Muscle layer of colon (tissue), 2 donors: Measurements from ENCODE around the gene ZNRF4.
"Not testable (repeated sequence)": the region's sequence is repeated elsewhere in the genome, so short reads cannot be mapped to it uniquely, and the experiment has no call there.

Source experiments
- H3K27ac ChIP-seq: one replicate; pipeline ENCODE4 v1.7.0; 2013; ENCODE audit warnings: low read depth, mild to moderate bottlenecking, low read length, moderate library complexity
- H3K27me3 ChIP-seq, 2 donors: one replicate each; pipeline ENCODE4 v1.7.0; 2013; ENCODE audit warnings: low read length in 2 of 2, mild to moderate bottlenecking in 2 of 2; ENCODE audit not compliant: insufficient read depth in 2 of 2, control insufficient read depth in 1 of 2
- H3K36me3 ChIP-seq: one replicate; pipeline ENCODE4 v1.7.0; 2013; ENCODE audit warnings: mild to moderate bottlenecking, low read length; ENCODE audit not compliant: insufficient read depth
- H3K4me1 ChIP-seq: one replicate; pipeline ENCODE4 v1.7.0; 2013; ENCODE audit warnings: mild to moderate bottlenecking, low read length; ENCODE audit not compliant: insufficient read depth
- H3K4me3 ChIP-seq, 2 donors: one replicate each; pipeline ENCODE4 v1.7.0; 2013; ENCODE audit warnings: low read length in 2 of 2, low read depth in 1 of 2, mild to moderate bottlenecking in 1 of 2, moderate library complexity in 1 of 2
- H3K9ac ChIP-seq: one replicate; pipeline ENCODE4 v1.7.0; 2013; ENCODE audit warnings: low read length
- H3K9me3 ChIP-seq: one replicate; pipeline ENCODE4 v1.7.0; 2013; ENCODE audit warnings: mild to moderate bottlenecking, low read length
- donor health status: abdominal sarcoma.
- donor health status: Adenocarcinoma of cecum.

ZNRF4 gene

DNA sequence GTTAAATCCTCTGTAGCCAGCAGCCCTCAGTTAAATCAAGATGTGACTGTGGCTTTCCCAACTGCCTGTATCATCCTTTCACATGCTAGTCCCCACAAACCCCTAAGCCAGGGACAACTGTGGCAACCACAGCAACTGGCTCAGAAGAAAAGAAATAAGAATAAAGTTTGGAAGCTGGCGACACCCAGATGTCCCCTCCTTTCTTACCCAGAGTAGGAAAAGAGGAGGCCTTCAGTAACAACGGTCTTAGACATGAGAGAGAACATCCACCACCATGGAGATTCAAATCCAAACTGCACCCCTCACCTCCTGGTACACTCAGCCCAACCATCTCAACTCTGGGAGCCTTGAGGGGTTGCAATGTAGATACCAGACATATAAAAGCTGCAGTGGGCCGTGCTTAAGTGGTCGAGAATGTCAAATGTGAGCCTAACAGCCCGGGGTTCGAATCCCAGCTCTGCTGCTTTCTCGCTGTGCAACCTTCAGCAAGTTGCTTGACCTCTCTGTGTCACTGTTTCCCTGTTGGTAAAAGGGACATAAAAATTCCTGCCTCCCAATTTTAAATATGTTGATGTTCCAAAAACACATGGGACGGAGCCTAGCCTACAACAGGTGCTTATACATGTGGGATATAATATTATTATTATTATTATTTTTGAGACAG lies 23.8 kb downstream of the ZNRF4 start:
- peaks cover 10% of the 10 kb centered on the region for H3K9me3 ChIP-seq
- no peak overlapping the region for H3K27ac ChIP-seq
- H3K36me3 ChIP-seq: no peaks in the 10 kb centered on the region
- H3K4me1 ChIP-seq: no peaks in the 10 kb centered on the region
- H3K27me3 ChIP-seq: peaks cover 0 to 17% of the 10 kb centered on the region in 2 donors
- H3K4me3 ChIP-seq: no peak overlapping the region
- H3K9ac ChIP-seq: no peak overlapping the region

DNA sequence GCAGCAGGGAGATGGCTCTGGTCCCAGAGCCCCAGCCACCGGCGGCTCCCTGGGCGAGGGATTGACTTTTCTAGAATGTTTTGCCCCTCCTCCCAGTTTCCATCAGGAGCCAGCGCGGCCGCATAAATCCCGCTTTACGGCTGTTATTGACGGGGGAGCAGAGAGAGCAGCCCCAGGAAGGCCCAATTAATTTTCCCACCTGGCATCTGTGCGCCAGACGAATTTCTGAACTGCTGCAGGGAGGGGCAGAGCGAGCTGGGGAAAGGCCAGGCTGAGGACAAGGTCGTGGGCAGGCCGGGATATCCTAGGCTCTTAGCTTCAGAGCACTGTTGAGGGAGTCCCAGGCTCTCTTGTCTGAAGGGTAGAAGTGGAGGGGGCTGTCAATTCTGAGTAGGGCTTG lies 24.7 kb downstream of the ZNRF4 start:
- peaks cover 0 to 17% of the 10 kb centered on the region in 2 donors for H3K27me3 ChIP-seq
- H3K4me1 ChIP-seq: no peaks in the 10 kb centered on the region
- H3K4me3 ChIP-seq: no peak overlapping the region
- no peak overlapping the region for H3K27ac ChIP-seq
- no peaks in the 10 kb centered on the region for H3K36me3 ChIP-seq
- peaks cover 10% of the 10 kb centered on the region for H3K9me3 ChIP-seq
- H3K9ac ChIP-seq: no peak overlapping the region

- no peak overlapping the region for H3K27ac ChIP-seq
- H3K4me3 ChIP-seq: no peak overlapping the region
- peaks cover 0 to 17% of the 10 kb centered on the region in 2 donors for H3K27me3 ChIP-seq
- peaks cover 10% of the 10 kb centered on the region for H3K9me3 ChIP-seq
- no peaks in the 10 kb centered on the region for H3K36me3 ChIP-seq
- H3K4me1 ChIP-seq: no peaks in the 10 kb centered on the region
- no peak overlapping the region for H3K9ac ChIP-seq
Measured at GRCh38 chr19:5480427-5480836, 25.2 kb downstream of the ZNRF4 start.

DNA sequence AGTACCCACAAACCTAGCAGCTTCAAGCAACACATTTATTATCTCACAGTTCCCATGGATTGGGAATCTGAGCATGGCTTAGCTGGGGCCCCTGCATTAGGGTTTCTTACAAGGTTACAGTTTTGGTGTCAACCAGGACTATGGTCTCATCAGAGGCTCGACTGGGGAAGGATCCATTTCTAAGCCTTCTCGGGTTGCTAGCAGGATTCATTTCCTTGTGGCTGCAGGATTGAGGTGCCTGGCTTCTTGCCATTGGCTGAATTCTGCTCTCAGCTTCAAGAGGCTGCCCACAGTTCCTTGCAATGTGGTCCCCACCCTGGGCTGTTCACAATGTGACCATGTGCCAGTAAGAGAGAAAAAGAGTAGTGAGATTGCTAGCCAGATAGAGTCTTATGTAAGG lies 26.7 kb downstream of the ZNRF4 start:
- H3K27me3 ChIP-seq: peaks cover 0 to 17% of the 10 kb centered on the region in 2 donors
- no peaks in the 10 kb centered on the region for H3K4me1 ChIP-seq
- H3K27ac ChIP-seq: no peak overlapping the region
- H3K4me3 ChIP-seq: no peak overlapping the region
- no peaks in the 10 kb centered on the region for H3K36me3 ChIP-seq
- no peak overlapping the region for H3K9ac ChIP-seq
- peaks cover 10% of the 10 kb centered on the region for H3K9me3 ChIP-seq

DNA sequence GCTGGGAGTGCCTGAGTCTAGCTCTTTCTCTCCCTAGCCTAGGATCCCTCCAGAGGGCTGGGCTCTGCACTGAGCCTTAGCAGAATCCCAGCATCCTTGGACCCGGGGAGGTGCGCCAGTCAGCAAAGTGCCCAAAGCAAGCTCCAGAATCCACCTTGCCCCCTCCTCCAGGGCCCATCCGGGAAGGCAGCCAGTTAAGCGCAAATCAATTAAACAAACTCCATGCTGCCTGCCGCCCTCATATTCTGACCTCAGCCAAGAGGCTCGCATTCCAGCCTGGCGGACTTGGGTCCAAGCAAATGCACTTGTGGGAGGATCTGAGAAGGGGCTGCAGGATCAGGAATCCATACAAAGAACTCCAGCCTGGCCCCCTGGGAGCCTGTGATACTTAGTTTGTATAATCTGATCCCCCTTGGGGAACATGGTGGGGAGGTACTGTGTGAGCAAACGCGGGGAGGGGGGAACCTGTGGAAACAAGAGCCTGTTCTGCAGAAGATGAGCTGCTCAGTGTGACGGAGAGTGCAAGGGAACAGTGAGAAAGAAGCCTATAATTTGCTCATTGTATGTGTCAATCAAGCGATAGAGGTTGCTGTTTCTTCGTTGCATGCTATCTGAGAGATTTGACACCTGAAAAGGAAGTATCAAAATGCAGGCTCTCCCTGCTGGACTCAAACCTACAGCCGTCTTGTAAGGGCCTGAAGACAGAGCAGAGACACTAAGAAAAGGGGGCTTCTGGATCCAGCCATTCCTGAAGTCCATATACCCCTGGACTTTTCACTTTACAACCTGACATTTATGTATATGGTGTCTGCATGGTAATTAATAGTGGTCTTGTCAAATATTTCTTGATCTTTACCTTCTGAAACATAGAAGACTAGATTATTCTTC lies 29.4 kb downstream of the ZNRF4 start:
- Histone ChIP-seq H3K4me3 (no peak overlapping the region), H3K27ac (no peak overlapping the region), H3K4me1 (no peaks in the 10 kb centered on the region), H3K9me3 (peaks cover 10% of the 10 kb centered on the region), H3K9ac (no peak overlapping the region), H3K27me3 (no peaks in the 10 kb centered on the region), H3K36me3 (no peaks in the 10 kb centered on the region)

DNA sequence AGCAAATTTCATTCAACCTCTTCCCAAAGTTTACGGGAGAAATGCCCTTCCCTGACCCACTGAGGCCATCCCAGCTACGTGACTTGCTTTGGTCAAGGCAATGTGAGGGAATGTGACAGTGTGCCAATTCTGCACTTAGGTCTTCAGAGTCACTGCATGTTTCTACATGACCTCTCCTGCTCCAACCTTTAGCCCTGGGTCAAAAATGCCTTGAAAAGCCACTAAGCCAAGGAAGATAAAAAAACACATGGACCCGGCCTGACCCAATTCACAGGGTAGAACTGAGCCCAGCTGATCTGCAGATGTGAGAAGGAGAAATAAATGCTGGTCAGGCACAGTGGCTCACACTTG lies 30.0 kb downstream of the ZNRF4 start:
- Histone ChIP-seq H3K9me3 (peaks cover 10% of the 10 kb centered on the region), H3K36me3 (no peaks in the 10 kb centered on the region), H3K4me1 (no peaks in the 10 kb centered on the region), H3K27me3 (no peaks in the 10 kb centered on the region), H3K4me3 (no peak overlapping the region), H3K27ac (no peak overlapping the region), H3K9ac (no peak overlapping the region)

DNA sequence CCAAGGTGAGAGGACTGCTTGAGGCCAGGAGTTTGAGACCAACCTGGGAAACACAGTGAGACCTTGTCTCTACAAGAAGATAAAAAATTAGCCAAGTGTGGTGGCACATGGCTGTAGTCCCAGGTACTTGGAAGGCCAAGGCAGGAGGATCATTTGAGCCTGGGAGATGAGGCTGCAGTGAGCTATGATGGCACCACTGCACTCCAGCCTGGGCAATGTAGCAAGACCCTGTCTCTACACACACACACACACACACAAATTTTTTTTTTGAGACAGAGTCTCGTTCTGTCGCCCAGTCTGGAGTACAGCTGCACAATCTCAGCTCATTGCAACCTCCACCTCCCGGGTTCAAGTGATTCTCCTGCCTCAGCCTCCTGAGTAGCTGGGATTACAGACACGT lies 30.4 kb downstream of the ZNRF4 start:
- H3K27me3 ChIP-seq, H3K4me3 ChIP-seq, H3K4me1 ChIP-seq, H3K27ac ChIP-seq, H3K9ac ChIP-seq, H3K36me3 ChIP-seq: not testable (repeated sequence)
- peaks cover 10% of the 10 kb centered on the region for H3K9me3 ChIP-seq

DNA sequence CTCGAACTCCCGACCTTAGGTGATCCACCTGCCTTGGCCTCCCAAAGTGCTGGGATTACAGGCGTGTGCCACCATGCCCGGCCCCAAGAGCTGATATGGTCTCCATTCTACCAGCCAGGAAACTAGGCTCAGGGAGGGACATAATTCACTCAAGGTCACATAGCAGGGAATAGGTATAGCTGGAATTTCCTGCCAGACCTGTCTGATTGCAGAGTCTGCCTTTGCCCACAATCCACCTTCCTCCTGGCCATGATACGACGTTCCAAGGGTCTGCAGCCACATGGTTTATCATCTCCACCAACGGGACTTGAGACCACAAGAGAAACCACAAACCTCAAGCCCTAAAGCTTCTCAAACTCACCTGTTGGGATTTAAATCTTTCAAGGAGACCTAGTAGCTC lies 32.0 kb downstream of the ZNRF4 start:
- H3K4me1 ChIP-seq: no peaks in the 10 kb centered on the region
- H3K4me3 ChIP-seq: no peak overlapping the region
- H3K27ac ChIP-seq: no peak overlapping the region
- H3K9ac ChIP-seq: no peak overlapping the region
- peaks cover 0 to 2% of the 10 kb centered on the region in 2 donors for H3K27me3 ChIP-seq
- H3K9me3 ChIP-seq: peaks cover 8% of the 10 kb centered on the region
- no peaks in the 10 kb centered on the region for H3K36me3 ChIP-seq

DNA sequence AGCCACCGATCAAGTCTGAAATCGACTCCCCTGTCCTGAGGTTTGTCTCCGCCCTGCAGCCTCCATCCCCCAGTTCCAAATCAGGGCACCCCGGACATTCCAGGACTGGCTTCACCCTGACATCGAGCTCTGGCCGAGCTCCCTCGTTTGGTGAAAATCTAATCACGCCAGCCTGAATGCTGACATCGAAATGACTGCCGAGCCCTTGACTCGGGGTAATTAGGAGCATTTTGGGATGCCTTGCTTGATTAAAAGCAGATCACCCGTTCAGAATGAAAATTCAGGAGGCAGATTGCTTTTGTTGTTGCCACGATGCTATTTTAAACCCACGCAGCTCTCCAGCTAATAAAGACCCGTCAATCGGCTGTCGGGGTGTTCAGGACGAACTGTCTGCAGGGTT lies 34.3 kb downstream of the ZNRF4 start:
- Histone ChIP-seq H3K27ac (no peak overlapping the region), H3K4me3 (no peak overlapping the region), H3K4me1 (no peaks in the 10 kb centered on the region), H3K36me3 (no peaks in the 10 kb centered on the region), H3K9me3 (no peaks in the 10 kb centered on the region), H3K9ac (no peak overlapping the region), H3K27me3 (peaks cover 0 to 9% of the 10 kb centered on the region in 2 donors)

GRCh38 chr19:5491565-5491964 lies 36.3 kb downstream of the ZNRF4 start:
- no peak overlapping the region for H3K9ac ChIP-seq
- no peak overlapping the region for H3K4me3 ChIP-seq
- peaks cover 0 to 9% of the 10 kb centered on the region in 2 donors for H3K27me3 ChIP-seq
- H3K36me3 ChIP-seq: no peaks in the 10 kb centered on the region
- no peak overlapping the region for H3K27ac ChIP-seq
- H3K4me1 ChIP-seq: no peaks in the 10 kb centered on the region
- H3K9me3 ChIP-seq: no peaks in the 10 kb centered on the region

GRCh38 chr19:5492281-5492634 lies 37.0 kb downstream of the ZNRF4 start:
- no peaks in the 10 kb centered on the region for H3K4me1 ChIP-seq
- H3K9ac ChIP-seq: no peak overlapping the region
- no peaks in the 10 kb centered on the region for H3K36me3 ChIP-seq
- H3K9me3 ChIP-seq: no peaks in the 10 kb centered on the region
- H3K27me3 ChIP-seq: peaks cover 0 to 9% of the 10 kb centered on the region in 2 donors
- no peak overlapping the region for H3K27ac ChIP-seq
- no peak overlapping the region for H3K4me3 ChIP-seq
